ENCODE data around the gene RNF13.

RNF13 gene

DNA sequence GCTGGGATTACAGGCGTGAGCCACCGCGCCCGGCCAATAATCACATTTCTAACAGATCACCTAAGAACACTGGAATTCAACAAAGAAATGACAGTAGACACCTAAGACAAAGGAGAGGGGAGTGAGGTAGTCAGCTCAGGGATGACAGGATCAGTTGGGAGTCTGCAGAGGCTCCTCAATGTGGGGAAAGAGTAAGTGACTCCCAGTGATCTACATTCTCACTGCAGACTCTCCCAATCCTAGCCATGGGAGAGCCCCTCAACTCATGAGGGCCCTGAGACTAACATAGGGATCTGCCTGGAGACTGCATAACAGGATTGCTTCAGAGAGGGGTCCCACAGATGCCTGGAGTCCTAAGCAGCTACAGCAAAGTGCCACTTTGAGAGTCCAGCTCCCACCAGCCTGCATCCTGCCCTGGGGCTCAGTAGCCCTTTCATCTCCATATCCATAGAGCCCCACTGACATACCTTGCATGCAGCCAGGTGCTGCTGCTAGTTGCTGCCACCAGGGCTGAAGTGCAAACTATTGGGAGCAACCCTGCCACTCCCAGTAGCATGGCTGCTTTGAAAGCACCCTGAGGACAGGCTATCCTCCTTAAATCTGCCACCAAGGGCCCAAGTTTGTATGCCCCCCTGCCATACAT is 179.5 kb downstream of the RNF13 start:
- TF ChIP-seq GATA2 (IDR thresholded peaks at IDR 0.05; ENCODE audit: low read depth, low read length): no peak

DNA sequence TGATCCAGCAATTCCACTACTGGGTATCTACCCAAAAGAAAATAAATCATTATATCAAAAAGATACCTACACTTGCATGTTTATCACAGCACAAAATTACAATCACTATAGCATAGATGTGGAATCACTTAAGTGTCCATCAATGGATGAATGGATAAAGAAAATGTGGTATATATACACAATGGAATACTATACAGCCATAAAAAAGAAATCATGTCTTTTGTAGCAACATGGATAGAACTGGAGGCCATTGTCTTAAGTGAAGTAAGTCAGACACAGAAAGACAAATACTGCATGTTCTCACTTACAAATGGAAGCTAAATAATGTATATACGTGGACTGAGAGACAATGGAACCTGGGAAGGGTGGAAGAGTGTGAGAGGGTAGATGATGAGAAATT is 185.9 kb downstream of the RNF13 start:
- TF ChIP-seq GATA3 (IDR thresholded peaks at IDR 0.05; ENCODE audit: low read depth, low read length) (no peak), GATA2 (IDR thresholded peaks at IDR 0.05; ENCODE audit: low read depth, low read length) (no peak)

GRCh38 chr3:149999421-149999820 is 186.4 kb downstream of the RNF13 start:
- TF ChIP-seq GATA2 (IDR thresholded peaks at IDR 0.05; ENCODE audit: low read depth, low read length) (no peak), GATA3 (IDR thresholded peaks at IDR 0.05; ENCODE audit: low read depth, low read length) (no peak)

DNA sequence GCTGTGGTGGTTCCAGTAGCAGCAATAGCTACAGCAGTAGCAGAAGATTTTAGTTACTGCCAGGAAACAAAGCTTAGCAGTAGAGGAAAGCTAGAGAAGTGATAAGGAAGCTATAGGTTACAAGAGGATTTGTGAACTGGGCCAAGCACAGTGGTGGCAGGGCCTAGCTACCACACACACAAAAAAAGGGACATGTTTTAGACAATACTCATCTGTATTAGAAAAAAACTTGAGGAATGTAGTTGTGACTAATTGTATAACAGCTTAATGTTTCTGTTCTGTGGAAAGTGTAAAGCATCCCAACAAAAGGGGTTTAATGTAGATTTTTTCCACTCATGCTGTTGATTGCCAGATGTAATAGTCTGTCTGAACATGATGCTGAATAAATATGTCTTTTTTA is 187.6 kb downstream of the RNF13 start:
- TF ChIP-seq GATA2 (IDR thresholded peaks at IDR 0.05; ENCODE audit: low read depth, low read length) (no peak), GATA3 (IDR thresholded peaks at IDR 0.05; ENCODE audit: low read depth, low read length) (no peak)

- TF ChIP-seq GATA3 (IDR thresholded peaks at IDR 0.05; ENCODE audit: low read depth, low read length) (no peak), GATA2 (IDR thresholded peaks at IDR 0.05; ENCODE audit: low read depth, low read length) (no peak)
These were observed 192.5 kb downstream of the RNF13 start for GRCh38 chr3:150005243-150006112.

DNA sequence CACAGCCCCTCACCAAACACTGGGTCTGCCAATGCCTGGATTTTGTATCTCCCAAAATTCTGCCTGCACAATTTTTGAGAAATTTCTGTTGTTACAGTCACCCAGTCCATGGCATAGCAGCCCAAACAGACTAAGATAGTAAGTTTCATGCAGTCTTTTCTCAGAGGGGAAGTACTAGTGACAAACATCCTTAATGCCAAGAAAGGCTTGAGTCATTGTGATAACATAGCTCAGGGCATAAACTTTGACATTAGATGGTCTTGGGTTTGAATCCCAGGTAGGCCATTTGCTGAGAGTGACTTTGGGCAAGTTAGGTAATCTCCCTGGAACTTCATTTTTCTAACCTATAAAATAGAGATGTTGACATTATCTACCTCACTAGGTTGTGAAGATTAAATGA is 193.8 kb downstream of the RNF13 start:
- TF ChIP-seq GATA2 (IDR thresholded peaks at IDR 0.05; ENCODE audit: low read depth, low read length) (no peak), GATA3 (IDR thresholded peaks at IDR 0.05; ENCODE audit: low read depth, low read length) (no peak)

Data from SH-SY5Y (cell line).